Measurements from ENCODE around the gene KANSL1L. TPM values are rescaled to one million over a fixed set of nuclear protein-coding genes. Genes with fewer than 3 reads are reported as not detected.

The KANSL1L gene
- total and polyA plus RNA-seq, 8 donors: 2.6 to 128 (median 19.6) TPM

- Histone ChIP-seq H3K4me3 (no peak overlapping the region), H3K36me3 (peaks cover 6 to 22% (median 14%) of the 10 kb centered on the region in 4 donors), H3K9me3 (no peaks in the 10 kb centered on the region), H3K4me1 (no peaks in the 10 kb centered on the region), H3K27me3 (no peaks in the 10 kb centered on the region), H3K27ac (no peak overlapping the region)
- intact Hi-C loops (cut with DNase I; ENCODE audit: low total_unique reads): no loop called here
- WGBS, 5 donors: 79 to 88% (median 83%) methylated on average over 6 of the region's 6 CpGs
- TF ChIP-seq CTCF (IDR thresholded peaks at IDR 0.05) (no peak), EP300 (IDR thresholded peaks at IDR 0.05) (no peak), POLR2A (IDR thresholded peaks at IDR 0.05) (no peak)
- no peak for DNase-seq
Observed at GRCh38 chr2:210099940-210100339, 71.3 kb downstream of the KANSL1L start.

GRCh38 chr2:210094787-210095186 lies 76.4 kb downstream of the KANSL1L start:
- TF ChIP-seq POLR2AphosphoS5 (IDR thresholded peaks at IDR 0.05): no peak
- TF ChIP-seq POLR2A (IDR thresholded peaks at IDR 0.05): no peak
- no peak for DNase-seq
- Histone ChIP-seq H3K4me3 (no peak overlapping the region), H3K9me3 (no peaks in the 10 kb centered on the region), H3K36me3 (peaks cover 0 to 7% (median 0%) of the 10 kb centered on the region in 4 donors), H3K27me3 (no peaks in the 10 kb centered on the region), H3K27ac (no peak overlapping the region), H3K4me1 (no peaks in the 10 kb centered on the region)
- intact Hi-C loops (cut with DNase I; ENCODE audit: low total_unique reads): no loop called here

GRCh38 chr2:210092791-210093190 lies 78.4 kb downstream of the KANSL1L start:
- Histone ChIP-seq H3K27me3 (no peaks in the 10 kb centered on the region), H3K27ac (no peak overlapping the region), H3K36me3 (peaks cover 0 to 8% (median 3%) of the 10 kb centered on the region in 4 donors), H3K4me3 (no peak overlapping the region), H3K9me3 (no peaks in the 10 kb centered on the region), H3K4me1 (no peaks in the 10 kb centered on the region)
- TF ChIP-seq EP300 (IDR thresholded peaks at IDR 0.05) (no peak), POLR2A (IDR thresholded peaks at IDR 0.05) (no peak), CTCF (IDR thresholded peaks at IDR 0.05) (no peak)
- intact Hi-C loops (cut with DNase I; ENCODE audit: low total_unique reads): no loop called here
- DNase-seq: no peak

- Histone ChIP-seq H3K4me1 (no peaks in the 10 kb centered on the region), H3K9me3 (no peaks in the 10 kb centered on the region), H3K27me3 (no peaks in the 10 kb centered on the region), H3K4me3 (no peak overlapping the region), H3K27ac (no peak overlapping the region), H3K36me3 (peaks cover 0 to 6% (median 1%) of the 10 kb centered on the region in 4 donors)
- TF ChIP-seq CTCF (IDR thresholded peaks at IDR 0.05): no peak
- no peak for TF ChIP-seq POLR2AphosphoS5 (IDR thresholded peaks at IDR 0.05)
- TF ChIP-seq EP300 (IDR thresholded peaks at IDR 0.05): no peak
- TF ChIP-seq POLR2A (IDR thresholded peaks at IDR 0.05): no peak
- whole genome bisulfite sequencing, 5 donors: 42 to 47% (median 47%) methylated on average over 2 of the region's 2 CpGs
- DNase-seq: no peak
- intact Hi-C loops (cut with DNase I; ENCODE audit: low total_unique reads): no loop called here
Observed at GRCh38 chr2:210086930-210087329, 84.3 kb downstream of the KANSL1L start.

- Histone ChIP-seq H3K4me3 (no peak overlapping the region), H3K4me1 (no peaks in the 10 kb centered on the region), H3K9me3 (no peaks in the 10 kb centered on the region), H3K36me3 (peaks cover 0 to 6% (median 1%) of the 10 kb centered on the region in 4 donors), H3K27ac (no peak overlapping the region), H3K27me3 (no peaks in the 10 kb centered on the region)
- intact Hi-C loops (cut with DNase I; ENCODE audit: low total_unique reads): no loop called here
- no peak for TF ChIP-seq EP300 (IDR thresholded peaks at IDR 0.05)
- 24 to 52% (median 31%) methylated on average over 1 of the region's 1 CpG for WGBS, 5 donors
- peak in 1 of 2 donors; percentile 9 for DNase-seq
Observed at GRCh38 chr2:210086292-210086691, 84.9 kb downstream of the KANSL1L start.
